Coronary artery (tissue), 2 donors: ENCODE measurements around the gene KRTAP10-11.
"Not testable (repeated sequence)": the region's sequence is repeated elsewhere in the genome, so short reads cannot be mapped to it uniquely, and the experiment has no call there.

Experiments used
- DNase-seq: peaks from one replicate; pipeline ENCODE4 v3.0.0-alpha.2; 2017; ENCODE audit warnings: low spot score
- H3K27ac ChIP-seq, 2 donors: fragments of 200-600 bp; sonication (generic); one replicate each; pipeline ENCODE4 v1.5.1; 2016 to 2019
- H3K4me3 ChIP-seq: fragments of 200-600 bp; sonication (generic); 2 replicates; pipeline ENCODE4 v1.5.1; 2016; ENCODE audit warnings: mild to moderate bottlenecking, moderate library complexity
- CTCF ChIP-seq: fragments of 200-600 bp; sonication (generic); IDR thresholded peaks from one replicate; pipeline ENCODE4 v1.5.1; 2019; ENCODE audit warnings: antibody characterized with exemption

KRTAP10-11 gene

GRCh38 chr21:44686000-44686781 lies 40.0 kb downstream of the KRTAP10-11 start:
- Histone ChIP-seq H3K27ac (no peak overlapping the region), H3K4me3 (no peak overlapping the region)
- DNase-seq = peak; percentile 47
- no peak for TF ChIP-seq CTCF

- no peak overlapping the region for H3K27ac ChIP-seq
- no peak overlapping the region for H3K4me3 ChIP-seq
- no peak for TF ChIP-seq CTCF
- DNase-seq = no peak
These were observed 40.8 kb downstream of the KRTAP10-11 start for GRCh38 chr21:44686843-44687561.

- TF ChIP-seq CTCF = no peak
- Histone ChIP-seq H3K4me3 (no peak overlapping the region), H3K27ac (no peak overlapping the region)
- no peak for DNase-seq
These were observed 41.5 kb downstream of the KRTAP10-11 start for GRCh38 chr21:44687671-44688070.

GRCh38 chr21:44689740-44690139 lies 43.5 kb downstream of the KRTAP10-11 start:
- DNase-seq = not testable (repeated sequence)

GRCh38 chr21:44691686-44692085 lies 45.5 kb downstream of the KRTAP10-11 start:
- no peak for DNase-seq
- no peak for TF ChIP-seq CTCF
- no peak overlapping the region for H3K4me3 ChIP-seq
- no peak overlapping the region for H3K27ac ChIP-seq

More at GRCh38 chr21:44689740-44690139, 43.5 kb downstream of the KRTAP10-11 start:
- not testable (repeated sequence) for H3K27ac ChIP-seq, H3K4me3 ChIP-seq

- Histone ChIP-seq H3K4me3 (no peak overlapping the region), H3K27ac (no peak overlapping the region)
- TF ChIP-seq CTCF = no peak
- DNase-seq = no peak
These were observed 46.7 kb downstream of the KRTAP10-11 start for GRCh38 chr21:44692798-44693512.

GRCh38 chr21:44694776-44695175 lies 48.6 kb downstream of the KRTAP10-11 start:
- no peak for TF ChIP-seq CTCF
- no peak for DNase-seq
- Histone ChIP-seq H3K4me3 (no peak overlapping the region), H3K27ac (no peak overlapping the region)
